Sigmoid colon (tissue), 7 donors: ENCODE data around the gene HOXD8. TPM values are rescaled to one million over a fixed set of nuclear protein-coding genes. Genes with fewer than 3 reads are reported as not detected.

Experiments used
- DNase-seq: peaks from one replicate; pipeline ENCODE4 v3.0.0-alpha.2; 2019
- H3K27ac ChIP-seq, 4 donors: fragments of 200-600 bp; sonication (generic); one replicate each; pipeline ENCODE4 v1.5.1; 2016 to 2019; ENCODE audit warnings: mild to moderate bottlenecking in 1 of 4
- H3K27me3 ChIP-seq, 3 donors: fragments of 200-600 bp; sonication (generic); one replicate each; pipeline ENCODE4 v1.5.1; 2019; ENCODE audit warnings: mild to moderate bottlenecking in 1 of 3
- H3K36me3 ChIP-seq, 4 donors: fragments of 200-600 bp; sonication (generic); one replicate each; pipeline ENCODE4 v1.5.1; 2016 to 2019
- H3K4me1 ChIP-seq, 4 donors: fragments of 200-600 bp; sonication (generic); one replicate each; pipeline ENCODE4 v1.5.1; 2017 to 2019
- H3K4me3 ChIP-seq, 4 donors: fragments of 200-600 bp; sonication (generic); one replicate each; pipeline ENCODE4 v1.5.1; 2017 to 2019; ENCODE audit warnings: mild to moderate bottlenecking in 2 of 4, moderate library complexity in 1 of 4
- H3K9me3 ChIP-seq, 4 donors: fragments of 200-600 bp in 3 of 4; sonication (generic) in 3 of 4; one replicate each; pipeline versions ENCODE4 v1.5.1 to v1.6.1; 2013 to 2019
- CTCF ChIP-seq, 4 experiments: fragments of 450-650 bp in 3 of 4; fragments of 200-600 bp in 1 of 4; IDR thresholded peaks; one replicate each; pipeline ENCODE4 v1.5.1; 2016 to 2019; ENCODE audit warnings: antibody characterized with exemption in 4 of 4, mild to moderate bottlenecking in 3 of 4, moderate library complexity in 2 of 4
- EP300 ChIP-seq, 4 donors: sonication (generic); formaldehyde crosslinking; IDR thresholded peaks; one replicate each; pipeline ENCODE4 v1.6.1; 2017; ENCODE audit warnings: antibody characterized with exemption in 4 of 4
- POLR2A ChIP-seq, 2 donors: fragments of 450-650 bp; IDR thresholded peaks; one replicate each; pipeline ENCODE4 v1.6.1; 2016; ENCODE audit warnings: antibody characterized with exemption in 2 of 2, mild to moderate bottlenecking in 2 of 2, moderate library complexity in 2 of 2
- POLR2AphosphoS5 ChIP-seq, 4 donors: sonication (generic); formaldehyde crosslinking; IDR thresholded peaks; one replicate each; pipeline ENCODE4 v1.6.1; 2017; ENCODE audit warnings: antibody characterized with exemption in 4 of 4
- WGBS, 2 donors: extraction: QIAGEN DNeasy Blood & Tissue Kit; methylation state at CpG; one replicate each; pipeline ENCODE4 v1.1.7; 2013; 5-methylcytosine and 5-hydroxymethylcytosine counted together
- intact Hi-C: fragments of 100-400 bp; cut with DNase I; formaldehyde crosslinking; loops from one replicate; pipeline ENCODE4 v1.15.1; 2023
- polyA plus RNA-seq, 3 donors: library from polyadenylated mRNA; stranded (reverse); fragments of 200-250 nt; gene quantifications; one replicate each; pipeline ENCODE4 v1.2.3, GENCODE V29; 2013
- total RNA-seq, 4 donors: library from RNA; depleted of rRNA; stranded (reverse); fragments of >200 nt; gene quantifications; one replicate each; pipeline ENCODE4 v1.1.0, GENCODE V29; 2016
- donor health status: healthy with polysubstance abuse.
- donor health status: Bipolar disorder and iron deficiency.
- donor health status: healthy.

The HOXD8 gene
- total and polyA plus RNA-seq, 7 donors: 2.5 to 19.7 (median 10.8) TPM

GRCh38 chr2:176088048-176088936 is 41.2 kb upstream of the HOXD8 start:
- no peak for DNase-seq
- peaks cover 0 to 55% (median 51%) of the 10 kb centered on the region in 4 donors for H3K4me1 ChIP-seq
- peak in 3 of 4 donors; percentile 34 to 41 (median 36) for TF ChIP-seq POLR2AphosphoS5 (IDR thresholded peaks at IDR 0.05)
- no peak for TF ChIP-seq EP300 (IDR thresholded peaks at IDR 0.05)
- no peak for TF ChIP-seq POLR2A (IDR thresholded peaks at IDR 0.05)
- peak; percentile 77 to 83 (median 80) for TF ChIP-seq CTCF (IDR thresholded peaks at IDR 0.05)
- peaks cover 0 to 3% (median 0%) of the 10 kb centered on the region in 4 donors for H3K9me3 ChIP-seq
- H3K4me3 ChIP-seq: peak overlapping the region; percentile 24 to 51 (median 38)
- H3K36me3 ChIP-seq: no peaks in the 10 kb centered on the region
- peaks cover 22 to 94% (median 22%) of the 10 kb centered on the region in 3 donors for H3K27me3 ChIP-seq
- WGBS, 2 donors: 4 to 6% methylated on average over 49 of the region's 49 CpGs
- intact Hi-C loops: loop anchor here (5.0 kb wide), 1 partner anchor 976 kb away; no protein-coding TSS in a partner anchor
- H3K27ac ChIP-seq: peak overlapping the region in 3 of 4 donors; percentile 92 to 96 (median 94)

- 12 to 20% methylated on average over 6 of the region's 6 CpGs for WGBS, 2 donors
- intact Hi-C loops: loop anchor here (5.0 kb wide), 1 partner anchor 977 kb away; no protein-coding TSS in a partner anchor
- no peak for DNase-seq
- H3K4me3 ChIP-seq: peak overlapping the region in 3 of 4 donors; percentile 35 to 51 (median 41)
- H3K27me3 ChIP-seq: peaks cover 15 to 94% (median 24%) of the 10 kb centered on the region in 3 donors
- H3K4me1 ChIP-seq: peaks cover 0 to 58% (median 52%) of the 10 kb centered on the region in 4 donors
- no peaks in the 10 kb centered on the region for H3K36me3 ChIP-seq
- H3K27ac ChIP-seq: peak overlapping the region in 3 of 4 donors; percentile 92 to 96 (median 94)
- H3K9me3 ChIP-seq: no peaks in the 10 kb centered on the region
- no peak for TF ChIP-seq POLR2A (IDR thresholded peaks at IDR 0.05)
- TF ChIP-seq CTCF (IDR thresholded peaks at IDR 0.05): no peak
- TF ChIP-seq POLR2AphosphoS5 (IDR thresholded peaks at IDR 0.05): no peak
- TF ChIP-seq EP300 (IDR thresholded peaks at IDR 0.05): no peak
Measured at GRCh38 chr2:176088937-176089842, 40.3 kb upstream of the HOXD8 start.

DNA sequence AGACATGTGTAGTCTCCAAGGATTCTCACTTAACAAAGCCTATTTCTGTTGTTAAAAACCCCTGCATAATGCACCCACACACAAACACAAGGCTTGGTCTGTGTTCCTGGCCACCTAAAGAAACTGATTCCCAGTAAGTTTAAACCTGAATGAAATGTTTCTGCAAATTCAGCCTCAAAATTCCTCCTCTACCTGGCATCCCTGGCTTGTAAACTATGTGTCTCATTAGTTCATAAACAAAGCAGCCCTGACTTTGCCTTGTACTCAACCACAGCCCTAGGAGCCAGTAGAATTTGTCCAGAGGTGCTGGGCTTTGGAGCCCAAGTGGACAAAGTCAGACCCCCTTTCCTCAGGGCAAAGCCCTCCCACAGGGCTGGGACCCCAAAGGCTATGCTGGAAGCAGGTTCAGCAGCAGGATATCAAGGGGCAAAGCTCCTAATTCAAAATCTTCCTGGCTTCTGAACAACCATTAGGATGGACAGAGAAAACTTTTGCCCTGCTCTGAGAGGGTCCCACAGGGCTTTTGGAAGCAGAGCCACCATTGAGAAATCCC is 39.6 kb upstream of the HOXD8 start:
- intact Hi-C loops: loop anchor here (5.0 kb wide), 2 partner anchors 908 to 978 kb away; partner anchors contain the start of gene ATP5MC3
- peaks cover 11 to 94% (median 30%) of the 10 kb centered on the region in 3 donors for H3K27me3 ChIP-seq

More for the DNA sequence above, 39.6 kb upstream of the HOXD8 start:
- Histone ChIP-seq H3K27ac (peak overlapping the region in 3 of 4 donors; percentile 92 to 96 (median 94)), H3K4me3 (no peak overlapping the region), H3K36me3 (no peaks in the 10 kb centered on the region), H3K4me1 (peaks cover 0 to 56% (median 51%) of the 10 kb centered on the region in 4 donors), H3K9me3 (no peaks in the 10 kb centered on the region)
- no peak for DNase-seq
- TF ChIP-seq POLR2AphosphoS5 (IDR thresholded peaks at IDR 0.05): no peak
- no peak for TF ChIP-seq CTCF (IDR thresholded peaks at IDR 0.05)
- TF ChIP-seq EP300 (IDR thresholded peaks at IDR 0.05): no peak
- TF ChIP-seq POLR2A (IDR thresholded peaks at IDR 0.05): no peak
